HG02973 (cell line): ENCODE data around the gene C2orf80.
"Not testable (repeated sequence)": the region's sequence is repeated elsewhere in the genome, so short reads cannot be mapped to it uniquely, and the experiment has no call there.

Source experiments
- ATAC-seq: cut with Tn5 transposase; IDR thresholded peaks from one replicate; pipeline ENCODE4 v1.9.1; 2021; ENCODE audit warnings: moderate library complexity; ENCODE audit not compliant: unreplicated experiment

Gene C2orf80

DNA sequence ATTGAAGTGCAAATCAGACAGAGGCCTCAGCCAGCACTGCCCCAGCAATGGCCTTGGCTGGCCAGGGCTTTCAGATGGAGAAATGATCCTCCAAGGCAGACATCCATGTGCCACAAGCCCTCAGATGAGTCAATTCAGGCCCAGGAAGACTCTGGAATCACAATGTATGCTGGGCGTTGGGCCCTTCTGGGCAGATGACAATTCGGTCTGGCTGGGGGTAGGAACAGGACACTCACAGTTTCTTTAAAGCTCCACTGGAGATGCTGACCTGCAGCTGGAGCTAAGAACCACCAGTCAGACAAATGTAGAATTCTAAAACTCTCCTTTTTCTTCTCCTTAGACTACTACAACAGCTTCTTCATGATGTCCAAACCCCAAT is 53.1 kb downstream of the C2orf80 start:
- ATAC-seq: no peak

DNA sequence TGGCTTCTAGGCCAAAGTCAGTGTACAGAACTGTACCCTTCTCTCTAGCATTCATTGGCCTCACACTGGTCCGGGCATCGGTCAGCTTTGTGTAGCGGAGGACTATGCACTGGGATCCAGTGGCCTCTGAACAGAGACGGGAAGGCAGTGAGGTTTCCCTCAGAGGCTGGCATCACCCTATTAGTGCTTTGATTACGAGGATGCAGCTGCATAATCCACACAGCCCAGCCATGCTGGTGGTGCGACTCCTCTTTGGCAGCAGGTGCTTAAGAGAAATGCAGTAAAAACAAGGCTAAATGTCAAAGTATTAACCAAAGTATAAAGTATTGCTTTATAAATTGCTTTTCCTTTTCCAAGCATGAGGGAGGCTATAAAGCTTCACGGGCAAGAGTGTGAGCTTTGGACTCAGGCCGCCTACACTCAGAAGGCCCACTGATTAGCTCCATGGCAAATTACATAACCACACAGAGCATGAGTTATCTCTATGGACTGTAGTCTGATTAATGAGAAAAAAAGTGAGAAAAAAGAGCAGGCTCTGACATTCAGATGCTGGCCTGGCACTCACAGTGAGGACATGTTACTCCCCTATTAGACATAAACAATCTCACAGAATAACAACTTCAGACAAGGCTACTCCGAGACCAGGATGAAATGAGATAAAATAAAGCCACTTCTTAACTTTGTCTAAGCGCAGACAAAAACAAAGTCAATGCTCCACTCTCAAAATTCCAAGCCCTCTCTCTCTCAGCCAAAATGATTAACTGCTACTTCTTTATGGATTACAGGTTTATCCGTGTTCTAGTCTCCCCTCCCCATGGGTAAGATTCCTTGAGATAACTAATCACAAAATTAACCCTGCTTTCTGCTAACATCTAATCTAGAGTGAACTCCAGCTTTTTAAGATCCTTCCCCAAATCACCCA is 53.8 kb downstream of the C2orf80 start:
- no peak for ATAC-seq

DNA sequence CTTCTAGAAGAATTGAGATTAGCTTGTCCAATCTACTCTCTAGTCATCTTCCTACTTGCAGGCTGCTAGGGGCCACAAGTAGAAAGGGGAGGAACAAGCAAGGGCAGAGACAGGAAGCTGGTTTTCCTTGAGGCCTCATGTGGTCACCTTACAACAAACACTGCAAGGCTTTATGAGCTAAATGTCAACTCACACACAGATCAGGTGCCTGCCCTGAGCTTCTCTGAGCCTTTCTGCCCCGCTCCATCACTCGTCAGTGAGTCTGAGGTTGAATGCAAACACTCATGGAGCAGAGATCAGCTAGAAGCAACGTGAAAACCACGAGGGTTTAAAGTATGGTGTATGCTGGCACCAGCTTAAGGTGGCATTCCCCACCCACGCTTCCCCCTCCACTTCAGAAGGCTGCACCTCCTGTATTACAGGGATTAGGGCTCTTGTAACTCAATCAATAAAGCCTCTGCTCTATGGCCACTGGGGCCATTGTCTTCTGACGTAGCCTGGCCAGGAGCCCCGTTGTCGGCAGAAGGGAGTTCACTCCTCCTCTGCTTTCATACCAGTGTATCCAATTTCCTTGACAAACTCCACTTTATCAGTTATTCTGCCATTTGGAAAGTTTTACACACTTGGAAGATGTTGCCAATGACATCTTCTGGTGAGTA is 54.8 kb downstream of the C2orf80 start:
- no peak for ATAC-seq

DNA sequence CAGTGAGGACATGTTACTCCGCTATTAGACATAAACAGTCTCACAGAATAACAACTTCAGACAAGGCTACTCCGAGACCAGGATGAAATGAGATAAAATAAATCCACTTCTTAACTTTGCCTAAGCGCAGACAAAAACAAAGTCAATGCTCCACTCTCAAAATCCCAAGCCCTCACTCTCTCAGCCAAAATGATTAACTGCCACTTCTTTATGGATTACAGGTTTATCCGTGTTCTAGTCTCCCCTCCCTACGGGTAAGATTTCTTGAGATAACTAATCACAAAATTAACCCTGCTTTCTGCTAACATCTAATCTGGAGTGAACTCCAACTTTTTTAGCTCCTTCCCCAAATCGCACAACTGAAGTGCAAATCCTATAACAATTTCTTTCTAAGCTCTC is 59.1 kb downstream of the C2orf80 start:
- ATAC-seq: no peak

DNA sequence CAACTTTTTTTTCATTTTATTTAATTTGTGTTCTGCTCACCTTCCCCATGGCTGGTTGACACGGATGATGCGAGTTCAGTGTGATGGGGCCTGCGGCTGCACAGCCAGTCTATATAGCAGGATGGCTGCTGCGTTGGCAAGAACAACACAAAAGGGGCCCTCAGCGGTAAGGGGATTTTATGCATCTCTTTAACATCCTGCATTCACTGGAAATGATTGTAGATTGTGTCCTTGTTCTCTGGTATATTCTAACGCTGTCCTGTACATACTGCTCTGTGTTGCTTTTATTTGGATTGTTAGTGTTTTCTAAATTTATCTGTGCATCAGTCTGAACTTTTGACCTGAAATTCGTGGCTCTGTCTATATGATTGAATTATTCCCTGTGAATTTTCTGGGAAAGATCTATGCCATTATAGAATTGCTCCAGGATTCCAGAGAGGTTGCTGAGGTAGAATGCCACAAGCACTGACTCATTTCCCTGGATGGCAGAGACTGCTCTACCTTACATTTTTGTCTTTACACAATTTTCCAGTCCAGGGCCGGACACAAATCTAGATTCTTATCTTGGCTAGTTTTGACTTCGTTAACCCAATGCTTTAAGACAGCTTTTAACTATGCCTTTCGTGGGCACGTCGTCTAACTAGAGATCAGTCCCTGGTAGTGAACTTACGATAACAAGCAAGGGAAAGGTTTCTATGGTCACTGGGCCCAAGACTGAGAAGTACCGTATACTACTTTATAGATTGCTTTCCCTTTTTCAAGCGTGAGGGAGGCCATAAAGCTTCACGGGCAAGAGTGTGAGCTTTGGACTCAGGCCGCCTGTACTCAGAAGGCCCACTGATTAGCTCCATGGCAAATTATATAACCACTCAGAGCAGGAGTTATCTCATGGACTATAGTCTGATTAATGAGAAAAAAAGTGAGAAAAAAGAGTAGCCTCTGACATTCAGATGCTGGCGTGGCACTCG is 59.8 kb downstream of the C2orf80 start, which contains the start of gene CRYGC:
CRYGC (minus strand) TSS at position 85 of the 968 bp plus-strand sequence; CDS start at position 49, 36 bp downstream.
- ATAC-seq: no peak

DNA sequence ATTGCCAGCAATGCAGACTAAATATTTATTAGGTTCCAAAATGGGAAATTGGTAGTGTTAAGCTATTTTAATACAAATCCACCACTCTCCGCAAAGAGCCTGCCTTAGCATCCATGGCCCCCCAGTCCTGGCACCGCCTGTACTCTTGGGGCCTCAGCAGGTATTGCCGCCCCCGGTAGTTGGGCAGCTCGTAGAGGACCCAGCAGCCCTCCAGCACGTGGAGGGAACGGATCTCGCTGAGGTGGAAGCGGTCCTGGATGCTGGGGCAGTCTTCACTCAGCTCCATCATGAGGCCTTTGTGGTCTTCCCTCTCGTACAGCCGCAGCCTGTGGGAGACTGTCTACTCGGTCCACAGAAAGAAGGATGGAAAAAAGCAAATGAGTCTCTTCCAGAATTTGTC is 61.7 kb downstream of the C2orf80 start:
- ATAC-seq: no peak

DNA sequence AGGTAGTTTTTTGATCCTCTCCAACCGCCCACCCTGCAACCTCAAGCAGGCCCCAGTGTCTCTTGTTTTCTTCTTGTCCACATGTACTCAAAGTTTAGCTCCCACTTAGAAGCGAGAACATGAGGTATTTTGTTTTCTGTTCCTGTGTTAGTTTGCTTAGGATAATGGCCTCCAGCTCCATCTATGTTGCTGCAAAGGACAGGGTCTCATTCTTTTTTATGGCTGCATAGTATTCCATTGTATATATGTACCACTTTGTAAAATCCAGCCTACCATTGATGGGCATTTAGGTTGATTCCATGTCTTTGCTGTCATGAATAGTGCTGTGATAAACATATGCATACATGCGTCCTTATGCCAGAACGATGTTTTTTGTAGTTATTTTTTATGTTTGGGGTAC is 62.7 kb downstream of the C2orf80 start:
- no peak for ATAC-seq

DNA sequence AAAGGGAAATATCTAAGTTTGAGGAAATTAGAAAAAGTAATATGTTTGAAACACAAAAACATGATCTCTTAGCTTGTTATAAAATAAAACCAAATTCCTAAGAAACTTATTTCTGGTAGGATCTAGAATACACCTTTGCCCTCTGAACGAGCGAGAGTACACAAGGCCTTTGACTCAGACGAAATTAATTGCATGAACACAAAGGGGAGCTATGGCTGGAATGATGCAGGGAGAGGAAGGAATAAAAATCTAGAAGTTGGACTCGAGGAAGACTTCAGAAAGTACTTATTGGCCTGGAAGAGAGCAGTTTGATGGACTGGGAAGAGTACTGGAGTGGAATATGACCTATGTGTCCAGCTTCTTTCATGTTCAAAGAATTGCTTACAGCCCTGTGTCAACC is 64.6 kb downstream of the C2orf80 start:
- ATAC-seq: no peak

DNA sequence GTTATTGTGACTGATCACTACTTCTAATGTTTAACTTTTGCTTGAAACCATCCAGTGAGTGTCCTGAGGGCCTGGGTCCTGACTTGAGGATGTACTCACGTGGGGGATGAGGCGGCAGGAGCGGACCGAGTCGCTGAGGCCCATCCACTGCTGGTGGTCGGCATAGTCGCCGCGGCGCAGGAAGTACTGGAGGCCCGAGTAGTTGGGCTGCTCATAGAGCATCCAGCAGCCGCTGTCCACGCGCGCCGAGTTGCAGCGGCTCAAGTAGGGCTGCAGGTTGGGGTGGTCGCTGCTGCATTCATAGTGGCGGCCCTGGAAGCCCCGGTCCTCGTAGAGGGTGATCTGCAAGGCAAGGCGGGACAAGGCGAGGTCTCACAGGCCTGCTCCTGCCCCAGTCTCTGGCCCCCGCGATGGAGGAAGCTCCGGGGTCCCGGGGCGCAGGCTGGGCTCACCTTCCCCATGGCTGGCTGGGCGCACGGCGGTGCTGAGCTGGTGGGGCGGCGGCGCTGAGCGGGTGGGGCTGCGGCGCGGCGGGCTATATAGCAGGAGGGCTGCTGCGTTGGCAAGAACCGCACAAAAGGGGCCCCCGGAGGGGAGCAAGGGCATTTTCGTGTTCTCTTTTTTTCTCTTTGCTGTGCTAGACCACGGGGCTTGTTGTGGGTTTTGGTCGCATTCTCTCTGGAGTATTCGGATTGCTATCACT is 65.7 kb downstream of the C2orf80 start, which contains the start of gene CRYGD:
CRYGD (minus strand) TSS at position 512 of the 703 bp plus-strand sequence; CDS start at position 461, 51 bp downstream.
- not testable (repeated sequence) for ATAC-seq

DNA sequence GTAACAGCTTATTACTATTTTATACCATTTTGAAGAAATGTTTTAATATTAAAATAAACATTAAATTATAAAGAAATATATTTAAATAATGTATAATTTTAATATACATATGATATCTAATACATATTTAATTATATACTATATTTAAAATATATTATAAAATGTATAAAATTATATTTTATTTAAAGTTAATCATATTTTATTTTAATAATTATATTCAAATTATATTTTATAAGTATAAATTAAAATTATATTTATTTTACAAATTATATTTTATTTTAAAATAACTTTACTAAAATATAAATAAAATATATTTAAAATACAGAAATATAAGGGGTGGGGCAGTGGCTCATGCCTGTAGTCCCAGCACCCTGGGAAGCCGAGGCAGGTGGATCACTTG is 67.6 kb downstream of the C2orf80 start:
- ATAC-seq: no peak

DNA sequence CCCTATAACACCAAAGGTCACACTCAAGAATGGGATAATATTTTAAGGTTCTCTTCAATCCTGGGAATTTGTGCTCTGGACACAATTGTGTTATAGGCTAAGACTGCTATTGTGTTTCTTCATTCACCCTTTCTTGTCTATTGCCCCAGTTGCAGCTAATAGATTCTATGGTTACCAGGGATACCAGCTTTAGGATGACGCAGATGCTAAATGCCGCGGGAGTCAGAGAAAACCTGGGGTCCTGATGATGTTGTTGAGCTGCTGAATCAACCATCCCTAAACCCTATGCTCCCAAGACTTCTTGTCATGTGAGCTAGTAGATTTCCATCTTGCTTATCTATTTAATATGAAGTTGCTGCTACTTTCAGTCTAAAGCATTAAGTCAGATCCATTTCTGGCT is 70.9 kb downstream of the C2orf80 start:
- no peak for ATAC-seq

DNA sequence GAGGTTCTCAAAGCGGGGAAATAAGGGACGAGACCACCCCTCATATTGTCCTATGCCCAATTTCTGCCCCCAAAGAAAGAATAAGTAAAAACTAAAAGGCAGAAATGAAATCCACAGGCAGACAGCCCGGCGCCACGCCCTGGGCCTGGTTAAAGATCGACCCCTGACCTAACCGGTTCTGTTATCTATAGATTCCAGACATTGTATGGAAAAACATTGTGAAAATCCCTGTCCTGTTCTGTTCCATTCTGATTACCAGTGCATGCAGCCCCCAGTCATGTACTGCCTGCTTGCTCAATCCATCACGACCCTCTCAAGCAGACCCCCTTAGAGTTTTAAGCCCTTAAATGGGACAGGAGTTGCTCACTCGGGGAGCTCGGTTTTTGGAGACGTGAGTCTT is 72.4 kb downstream of the C2orf80 start:
- not testable (repeated sequence) for ATAC-seq
